ENCODE data around the gene SET. TPM values are rescaled to one million over a fixed set of nuclear protein-coding genes. Genes with fewer than 3 reads are reported as not detected.

SET gene
- total and polyA plus RNA-seq, 2 of the 8 experiments (the other 6 are each of a cell fraction or from before 2014, with no cell fraction given), result 466 to 1,345 TPM

Small RNAs within 50 kb of the gene (small RNA-seq; reads per million reads assigned to genes)
- gene RF00017 (ENCODE audit: insufficient read depth), result not detected
- not detected for gene RN7SL560P (ENCODE audit: insufficient read depth)

Other genes starting within 250 kb of the SET start
- gene ODF2, start 233.2 kb upstream of the SET start, total RNA-seq (2021; fragmentation: NEBNext Ultra II Directional; extraction: Animal tissue kit (Norgen Biotek cat#: 25700)), result 17.9 and 19.9 TPM in 2 replicates
- 5.6 and 7.6 TPM in 2 replicates for gene ODF2, start 233.2 kb upstream of the SET start, polyA plus RNA-seq (2011; rRNA removed)
- 14.9 and 15.1 TPM in 2 replicates for gene GLE1, start 184.5 kb upstream of the SET start, total RNA-seq (2021; fragmentation: NEBNext Ultra II Directional; extraction: Animal tissue kit (Norgen Biotek cat#: 25700))
- gene GLE1, start 184.5 kb upstream of the SET start, polyA plus RNA-seq (2011; rRNA removed), result 9.6 and 10.0 TPM in 2 replicates
- gene SPTAN1, start 136.6 kb upstream of the SET start, total RNA-seq (2021; fragmentation: NEBNext Ultra II Directional; extraction: Animal tissue kit (Norgen Biotek cat#: 25700)), result 209 and 216 TPM in 2 replicates
- gene SPTAN1, start 136.6 kb upstream of the SET start, polyA plus RNA-seq (2011; rRNA removed), result 182 and 242 TPM in 2 replicates
- 58.0 and 60.4 TPM in 2 replicates for gene DYNC2I2, start 32.4 kb upstream of the SET start, total RNA-seq (2021; fragmentation: NEBNext Ultra II Directional; extraction: Animal tissue kit (Norgen Biotek cat#: 25700))
- 78.5 and 113 TPM in 2 replicates for gene DYNC2I2, start 32.4 kb upstream of the SET start, polyA plus RNA-seq (2011; rRNA removed)
- 15.2 and 16.3 TPM in 2 replicates for gene PKN3, start 13.3 kb downstream of the SET start, total RNA-seq (2021; fragmentation: NEBNext Ultra II Directional; extraction: Animal tissue kit (Norgen Biotek cat#: 25700))
- gene PKN3, start 13.3 kb downstream of the SET start, polyA plus RNA-seq (2011; rRNA removed), result 15.7 and 24.4 TPM in 2 replicates
- gene ZDHHC12, start 34.9 kb downstream of the SET start, total RNA-seq (2021; fragmentation: NEBNext Ultra II Directional; extraction: Animal tissue kit (Norgen Biotek cat#: 25700)), result 32.8 and 35.0 TPM in 2 replicates
- 93.8 and 121 TPM in 2 replicates for gene ZDHHC12, start 34.9 kb downstream of the SET start, polyA plus RNA-seq (2011; rRNA removed)
- gene ZER1, start 82.7 kb downstream of the SET start, total RNA-seq (2021; fragmentation: NEBNext Ultra II Directional; extraction: Animal tissue kit (Norgen Biotek cat#: 25700)), result 20.5 and 22.6 TPM in 2 replicates
- gene ZER1, start 82.7 kb downstream of the SET start, polyA plus RNA-seq (2011; rRNA removed), result 26.6 and 55.8 TPM in 2 replicates
- 21.3 and 26.3 TPM in 2 replicates for gene TBC1D13, start 98.0 kb downstream of the SET start, total RNA-seq (2021; fragmentation: NEBNext Ultra II Directional; extraction: Animal tissue kit (Norgen Biotek cat#: 25700))
- gene TBC1D13, start 98.0 kb downstream of the SET start, polyA plus RNA-seq (2011; rRNA removed), result 24.7 and 33.0 TPM in 2 replicates
- gene ENDOG, start 129.3 kb downstream of the SET start, total RNA-seq (2021; fragmentation: NEBNext Ultra II Directional; extraction: Animal tissue kit (Norgen Biotek cat#: 25700)), result 17.5 and 22.4 TPM in 2 replicates
- gene ENDOG, start 129.3 kb downstream of the SET start, polyA plus RNA-seq (2011; rRNA removed), result 23.4 and 31.8 TPM in 2 replicates
- gene SPOUT1, start 140.6 kb downstream of the SET start, total RNA-seq (2021; fragmentation: NEBNext Ultra II Directional; extraction: Animal tissue kit (Norgen Biotek cat#: 25700)), result 73.4 and 77.8 TPM in 2 replicates
- 69.2 and 100 TPM in 2 replicates for gene SPOUT1, start 140.6 kb downstream of the SET start, polyA plus RNA-seq (2011; rRNA removed)
- gene KYAT1, start 192.7 kb downstream of the SET start, total RNA-seq (2021; fragmentation: NEBNext Ultra II Directional; extraction: Animal tissue kit (Norgen Biotek cat#: 25700)), result 28.5 and 30.4 TPM in 2 replicates
- gene KYAT1, start 192.7 kb downstream of the SET start, polyA plus RNA-seq (2011; rRNA removed), result 42.2 and 56.6 TPM in 2 replicates
- gene LRRC8A, start 192.9 kb downstream of the SET start, total RNA-seq (2021; fragmentation: NEBNext Ultra II Directional; extraction: Animal tissue kit (Norgen Biotek cat#: 25700)), result 103 and 106 TPM in 2 replicates
- gene LRRC8A, start 192.9 kb downstream of the SET start, polyA plus RNA-seq (2011; rRNA removed), result 111 and 114 TPM in 2 replicates
- gene PHYHD1, start 231.8 kb downstream of the SET start, total RNA-seq (2021; fragmentation: NEBNext Ultra II Directional; extraction: Animal tissue kit (Norgen Biotek cat#: 25700)), result 14.1 and 18.1 TPM in 2 replicates
- gene PHYHD1, start 231.8 kb downstream of the SET start, polyA plus RNA-seq (2011; rRNA removed), result 25.6 and 33.2 TPM in 2 replicates

All from H1 (cell line).